ENCODE data around the gene BEST1.

The BEST1 gene

GRCh38 chr11:61923166-61924063 is 26.7 kb upstream of the BEST1 start:
- TF ChIP-seq CTCF (conservative IDR thresholded peaks at IDR 0.05): no peak
- no peak overlapping the region for H3K27ac ChIP-seq

- H3K27ac ChIP-seq: no peak overlapping the region
- TF ChIP-seq CTCF (conservative IDR thresholded peaks at IDR 0.05): no peak
Observed at GRCh38 chr11:61924064-61924455, 26.1 kb upstream of the BEST1 start.

- H3K27ac ChIP-seq: no peak overlapping the region
- no peak for TF ChIP-seq CTCF (conservative IDR thresholded peaks at IDR 0.05)
Observed at GRCh38 chr11:61925736-61926135, 24.4 kb upstream of the BEST1 start.

GRCh38 chr11:61926235-61926634 is 23.9 kb upstream of the BEST1 start:
- TF ChIP-seq CTCF (conservative IDR thresholded peaks at IDR 0.05): no peak
- no peak overlapping the region for H3K27ac ChIP-seq

- TF ChIP-seq CTCF (conservative IDR thresholded peaks at IDR 0.05): no peak
- no peak overlapping the region for H3K27ac ChIP-seq
Observed at GRCh38 chr11:61927501-61927900, 22.6 kb upstream of the BEST1 start.

GRCh38 chr11:61928606-61929005 is 21.5 kb upstream of the BEST1 start:
- no peak overlapping the region for H3K27ac ChIP-seq
- TF ChIP-seq CTCF (conservative IDR thresholded peaks at IDR 0.05): no peak

- H3K27ac ChIP-seq: no peak overlapping the region
- no peak for TF ChIP-seq CTCF (conservative IDR thresholded peaks at IDR 0.05)
Observed at GRCh38 chr11:61930933-61931332, 19.2 kb upstream of the BEST1 start.

Data from VCaP (cell line).